ENCODE results near the gene CFAP43.

- TF ChIP-seq CTCF (IDR thresholded peaks at IDR 0.05), result no peak
- peak in 1 of 3 donors; percentile 16 for TF ChIP-seq POLR2AphosphoS5 (IDR thresholded peaks at IDR 0.05)
- TF ChIP-seq POLR2A (IDR thresholded peaks at IDR 0.05), result no peak
- TF ChIP-seq EP300 (IDR thresholded peaks at IDR 0.05), result no peak
These were observed 122.1 kb downstream of the CFAP43 start for GRCh38 chr10:104109908-104110662.
